Tibial nerve (tissue), 4 donors: ENCODE results near the gene DUS1L. TPM values are rescaled to one million over a fixed set of nuclear protein-coding genes. Genes with fewer than 3 reads are reported as not detected.
A peak's percentile ranks its signal among the peaks of the same experiment; 100 is the strongest.

Source experiments
- DNase-seq, 2 donors: peaks; one replicate each; pipeline ENCODE4 v3.0.0-alpha.2; 2019; ENCODE audit warnings: low spot score in 2 of 2
- H3K27ac ChIP-seq, 4 donors: fragments of 200-600 bp; sonication (generic) in 3 of 4; one replicate each; pipeline ENCODE4 v1.5.1; 2017 to 2019; ENCODE audit warnings: mild to moderate bottlenecking in 1 of 4
- H3K27me3 ChIP-seq, 2 donors: fragments of 200-600 bp; sonication (generic) in 1 of 2; one replicate each; pipeline versions ENCODE4 v1.5.1 to v1.6.0; 2017 to 2019
- H3K36me3 ChIP-seq, 3 donors: fragments of 200-600 bp; sonication (generic); one replicate each; pipeline ENCODE4 v1.5.1; 2018 to 2019
- H3K4me1 ChIP-seq, 4 donors: fragments of 200-600 bp; sonication (generic) in 3 of 4; one replicate each; pipeline ENCODE4 v1.5.1; 2017 to 2019
- H3K4me3 ChIP-seq, 4 donors: fragments of 200-600 bp; sonication (generic) in 3 of 4; one replicate each; pipeline ENCODE4 v1.5.1; 2017 to 2019; ENCODE audit warnings: mild to moderate bottlenecking in 1 of 4, moderate library complexity in 1 of 4
- H3K9me3 ChIP-seq, 4 donors: fragments of 200-600 bp; sonication (generic) in 3 of 4; one replicate each; pipeline ENCODE4 v1.5.1; 2017 to 2019
- EP300 ChIP-seq, 2 donors: sonication (generic); formaldehyde crosslinking; IDR thresholded peaks; one replicate each; pipeline ENCODE4 v1.6.1; 2017; ENCODE audit warnings: antibody characterized with exemption in 2 of 2, mild to moderate bottlenecking in 1 of 2
- POLR2A ChIP-seq, 2 donors: fragments of 450-650 bp; IDR thresholded peaks; one replicate each; pipeline ENCODE4 v1.6.1; 2017; ENCODE audit warnings: antibody characterized with exemption in 2 of 2, mild to moderate bottlenecking in 2 of 2, moderate library complexity in 2 of 2
- WGBS, 2 donors: methylation state at CpG; one replicate each; pipeline ENCODE4 v1.1.5; 2018; 5-methylcytosine and 5-hydroxymethylcytosine counted together
- total RNA-seq, 4 donors: library from RNA; depleted of rRNA; stranded (reverse); fragments of >200 nt; gene quantifications; one replicate each; pipeline ENCODE4 v1.1.0, GENCODE V29; 2016
- TF ChIP-seq, protein P1 (sequence below), 5 experiments: fragments of 200-600 bp in 3 of 5; fragments of 450-650 bp in 2 of 5; sonication (generic) in 3 of 5; IDR thresholded peaks; one replicate each; pipeline ENCODE4 v1.5.1; 2016 to 2019; ENCODE audit warnings: antibody characterized with exemption in 5 of 5, mild to moderate bottlenecking in 3 of 5, moderate library complexity in 2 of 5

Gene DUS1L
- total RNA-seq, 4 donors from 2014 or later: 85.2 to 179 (median 106) TPM

DNA sequence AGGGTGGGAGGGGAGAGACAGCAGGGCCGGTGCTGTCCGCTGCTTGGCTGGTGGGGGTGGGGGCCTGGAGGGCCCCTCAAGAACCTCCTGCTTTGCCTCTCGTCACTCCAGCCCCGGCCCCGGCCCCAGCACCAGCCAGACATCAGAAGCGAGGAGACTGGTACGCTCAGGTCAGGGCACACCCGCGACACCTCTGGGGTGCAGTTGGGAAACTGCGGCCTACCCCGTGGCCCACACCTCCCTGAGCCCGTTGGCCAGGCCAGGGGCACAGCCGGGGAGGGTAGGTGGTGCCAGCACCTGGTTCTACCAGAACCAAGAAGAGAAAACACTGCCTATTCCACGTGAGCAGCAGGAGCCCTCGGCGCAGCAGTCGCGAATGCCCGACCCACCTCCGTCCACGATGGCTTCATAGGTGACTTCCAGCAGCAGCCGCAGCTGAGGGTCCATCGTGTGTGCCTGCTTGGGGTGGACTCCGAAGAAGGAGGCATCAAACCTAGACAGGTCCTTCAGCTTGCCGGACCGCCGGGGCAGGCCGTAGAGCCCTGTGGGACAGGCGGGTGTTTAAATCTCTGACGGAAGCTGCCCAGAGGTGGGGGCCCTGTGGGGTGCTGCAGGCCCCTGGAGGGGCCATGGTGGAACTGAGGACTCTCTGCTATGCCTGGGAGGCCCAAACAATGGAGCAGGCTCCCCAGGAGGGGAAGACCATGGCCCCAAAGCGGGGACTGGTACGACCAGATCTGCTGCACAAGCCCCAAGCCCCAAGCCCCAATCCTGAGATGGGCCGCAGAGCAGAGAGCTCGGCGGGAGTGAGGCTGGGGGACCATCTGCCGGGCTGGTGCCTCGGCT is 29.6 kb upstream of the DUS1L start:
- H3K9me3 ChIP-seq: no peaks in the 10 kb centered on the region
- peaks cover 23 to 63% (median 28%) of the 10 kb centered on the region in 3 donors for H3K36me3 ChIP-seq
- 86 to 87% methylated on average over 32 to 37 of the region's 37 CpGs for WGBS, 2 donors
- peak overlapping the region in 1 of 4 donors; percentile 83 for H3K4me3 ChIP-seq
- TF ChIP-seq EP300 (IDR thresholded peaks at IDR 0.05) (no peak), POLR2A (IDR thresholded peaks at IDR 0.05) (no peak)
- TF ChIP-seq, protein P1, sequence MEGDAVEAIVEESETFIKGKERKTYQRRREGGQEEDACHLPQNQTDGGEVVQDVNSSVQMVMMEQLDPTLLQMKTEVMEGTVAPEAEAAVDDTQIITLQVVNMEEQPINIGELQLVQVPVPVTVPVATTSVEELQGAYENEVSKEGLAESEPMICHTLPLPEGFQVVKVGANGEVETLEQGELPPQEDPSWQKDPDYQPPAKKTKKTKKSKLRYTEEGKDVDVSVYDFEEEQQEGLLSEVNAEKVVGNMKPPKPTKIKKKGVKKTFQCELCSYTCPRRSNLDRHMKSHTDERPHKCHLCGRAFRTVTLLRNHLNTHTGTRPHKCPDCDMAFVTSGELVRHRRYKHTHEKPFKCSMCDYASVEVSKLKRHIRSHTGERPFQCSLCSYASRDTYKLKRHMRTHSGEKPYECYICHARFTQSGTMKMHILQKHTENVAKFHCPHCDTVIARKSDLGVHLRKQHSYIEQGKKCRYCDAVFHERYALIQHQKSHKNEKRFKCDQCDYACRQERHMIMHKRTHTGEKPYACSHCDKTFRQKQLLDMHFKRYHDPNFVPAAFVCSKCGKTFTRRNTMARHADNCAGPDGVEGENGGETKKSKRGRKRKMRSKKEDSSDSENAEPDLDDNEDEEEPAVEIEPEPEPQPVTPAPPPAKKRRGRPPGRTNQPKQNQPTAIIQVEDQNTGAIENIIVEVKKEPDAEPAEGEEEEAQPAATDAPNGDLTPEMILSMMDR (IDR thresholded peaks at IDR 0.05): no peak
- H3K27ac ChIP-seq: peak overlapping the region in 1 of 4 donors; percentile 98
- peaks cover 3 to 42% (median 23%) of the 10 kb centered on the region in 4 donors for H3K4me1 ChIP-seq
- DNase-seq: no peak
- no peaks in the 10 kb centered on the region for H3K27me3 ChIP-seq

DNA sequence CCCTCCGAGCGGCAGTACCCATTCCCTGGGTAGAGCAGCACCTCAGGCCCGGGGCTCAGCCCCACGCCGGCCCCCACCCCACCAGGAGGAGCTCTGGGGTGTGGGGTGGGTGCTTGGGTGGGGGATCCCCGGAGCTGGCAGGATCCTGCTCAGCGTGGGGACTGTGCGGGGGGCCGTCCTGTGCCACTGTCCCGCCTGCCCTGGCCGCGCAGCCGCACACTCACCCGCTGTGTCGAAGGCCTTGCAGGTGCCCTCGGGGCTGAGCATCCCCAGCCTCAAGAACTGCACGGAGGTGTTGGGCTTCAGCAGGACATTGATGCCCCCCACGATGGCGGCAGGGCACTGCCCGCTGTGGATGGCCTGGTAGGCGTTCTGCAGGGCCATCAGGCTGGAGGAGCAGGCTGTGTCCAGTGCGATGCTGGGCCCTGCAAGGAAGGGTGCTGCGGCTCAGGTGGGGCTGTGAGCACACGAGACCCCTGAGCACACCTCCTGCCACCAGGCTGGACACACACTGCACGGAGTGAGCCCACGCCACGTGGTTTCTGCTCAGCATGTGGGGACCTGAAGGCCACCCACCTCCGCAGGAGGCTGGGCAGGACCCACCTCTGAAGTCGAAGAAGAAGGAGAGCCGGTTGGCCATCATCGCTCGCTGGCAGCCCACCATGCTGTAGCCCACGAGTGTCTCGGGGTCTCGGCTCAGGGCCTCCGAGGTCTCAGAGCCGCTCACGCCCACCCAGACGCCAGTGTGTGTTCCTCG is 27.6 kb upstream of the DUS1L start:
- TF ChIP-seq EP300 (IDR thresholded peaks at IDR 0.05) (no peak), POLR2A (IDR thresholded peaks at IDR 0.05) (no peak)
- TF ChIP-seq, protein P1 (IDR thresholded peaks at IDR 0.05): no peak
- WGBS, 2 donors: 81 to 94% methylated on average over 10 to 18 of the region's 40 CpGs
- Histone ChIP-seq H3K4me3 (no peak overlapping the region), H3K4me1 (peaks cover 3 to 29% (median 12%) of the 10 kb centered on the region in 4 donors), H3K27me3 (no peaks in the 10 kb centered on the region), H3K36me3 (peaks cover 23 to 82% (median 41%) of the 10 kb centered on the region in 3 donors), H3K9me3 (no peaks in the 10 kb centered on the region), H3K27ac (peak overlapping the region in 1 of 4 donors; percentile 39)
- no peak for DNase-seq

DNA sequence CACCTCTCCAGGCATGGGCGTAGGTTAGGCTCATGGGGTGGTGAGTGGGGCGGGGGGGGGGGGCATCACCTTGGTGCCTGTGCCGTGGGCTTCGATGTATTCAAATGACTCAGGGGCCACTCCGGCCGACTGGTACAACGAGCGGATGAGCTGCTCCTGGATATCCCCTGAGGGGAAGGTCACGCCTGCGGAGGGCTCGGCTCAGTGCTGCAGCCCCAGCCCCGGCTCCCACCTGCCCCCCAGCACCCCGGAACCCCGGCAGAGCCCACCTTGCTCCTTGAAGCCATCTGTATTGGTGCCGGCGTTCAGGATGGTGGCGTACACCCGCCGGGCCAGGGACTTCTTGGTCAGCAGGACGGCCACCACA is 27.0 kb upstream of the DUS1L start:
- Histone ChIP-seq H3K9me3 (no peaks in the 10 kb centered on the region), H3K4me3 (no peak overlapping the region), H3K36me3 (peaks cover 23 to 88% (median 47%) of the 10 kb centered on the region in 3 donors), H3K27ac (no peak overlapping the region), H3K27me3 (no peaks in the 10 kb centered on the region), H3K4me1 (peaks cover 3 to 29% (median 12%) of the 10 kb centered on the region in 4 donors)
- no peak for DNase-seq
- no peak for TF ChIP-seq POLR2A (IDR thresholded peaks at IDR 0.05)
- TF ChIP-seq, protein P1 (IDR thresholded peaks at IDR 0.05): no peak
- TF ChIP-seq EP300 (IDR thresholded peaks at IDR 0.05): no peak
- 92 to 93% methylated on average over 11 to 16 of the region's 20 CpGs for WGBS, 2 donors

DNA sequence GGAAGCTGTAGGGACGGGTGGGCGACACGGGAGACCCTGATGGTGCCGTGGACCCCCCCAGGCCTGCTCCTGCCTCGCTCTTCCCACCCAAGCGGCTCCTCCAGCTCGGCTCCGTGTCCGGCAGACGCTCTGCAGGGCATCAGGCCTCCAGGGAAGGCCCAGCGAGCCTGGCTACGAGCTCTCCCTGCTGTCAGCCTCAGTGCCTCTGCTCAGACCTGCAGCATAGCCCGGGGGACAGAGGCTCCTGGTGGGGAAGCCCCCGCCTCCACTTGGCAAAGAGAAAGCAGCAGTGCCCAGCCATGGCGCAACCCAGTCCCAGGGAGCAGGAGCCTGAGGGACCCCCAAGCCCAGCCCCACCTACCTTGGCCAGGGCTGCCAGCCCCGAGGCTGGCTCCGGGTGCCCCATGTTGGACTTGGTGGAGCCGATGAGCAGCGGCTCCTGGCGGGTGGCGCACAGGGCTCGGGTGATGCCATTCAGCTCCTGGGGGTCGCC is 26.5 kb upstream of the DUS1L start:
- Histone ChIP-seq H3K36me3 (peaks cover 23 to 93% (median 48%) of the 10 kb centered on the region in 3 donors), H3K27ac (no peak overlapping the region), H3K4me3 (no peak overlapping the region), H3K4me1 (peaks cover 3 to 25% (median 10%) of the 10 kb centered on the region in 4 donors), H3K27me3 (no peaks in the 10 kb centered on the region), H3K9me3 (no peaks in the 10 kb centered on the region)
- TF ChIP-seq EP300 (IDR thresholded peaks at IDR 0.05): no peak
- TF ChIP-seq, protein P1 (IDR thresholded peaks at IDR 0.05): no peak
- no peak for TF ChIP-seq POLR2A (IDR thresholded peaks at IDR 0.05)
- DNase-seq: no peak
- 92 to 93% methylated on average over 17 to 23 of the region's 23 CpGs for WGBS, 2 donors
